ENCODE measurements around the gene ZNF22. TPM values are rescaled to one million over a fixed set of nuclear protein-coding genes. Genes with fewer than 3 reads are reported as not detected.

The ZNF22 gene
- total and polyA plus RNA-seq, 5 donors from 2014 or later = 10.7 to 30.0 (median 21.8) TPM

DNA sequence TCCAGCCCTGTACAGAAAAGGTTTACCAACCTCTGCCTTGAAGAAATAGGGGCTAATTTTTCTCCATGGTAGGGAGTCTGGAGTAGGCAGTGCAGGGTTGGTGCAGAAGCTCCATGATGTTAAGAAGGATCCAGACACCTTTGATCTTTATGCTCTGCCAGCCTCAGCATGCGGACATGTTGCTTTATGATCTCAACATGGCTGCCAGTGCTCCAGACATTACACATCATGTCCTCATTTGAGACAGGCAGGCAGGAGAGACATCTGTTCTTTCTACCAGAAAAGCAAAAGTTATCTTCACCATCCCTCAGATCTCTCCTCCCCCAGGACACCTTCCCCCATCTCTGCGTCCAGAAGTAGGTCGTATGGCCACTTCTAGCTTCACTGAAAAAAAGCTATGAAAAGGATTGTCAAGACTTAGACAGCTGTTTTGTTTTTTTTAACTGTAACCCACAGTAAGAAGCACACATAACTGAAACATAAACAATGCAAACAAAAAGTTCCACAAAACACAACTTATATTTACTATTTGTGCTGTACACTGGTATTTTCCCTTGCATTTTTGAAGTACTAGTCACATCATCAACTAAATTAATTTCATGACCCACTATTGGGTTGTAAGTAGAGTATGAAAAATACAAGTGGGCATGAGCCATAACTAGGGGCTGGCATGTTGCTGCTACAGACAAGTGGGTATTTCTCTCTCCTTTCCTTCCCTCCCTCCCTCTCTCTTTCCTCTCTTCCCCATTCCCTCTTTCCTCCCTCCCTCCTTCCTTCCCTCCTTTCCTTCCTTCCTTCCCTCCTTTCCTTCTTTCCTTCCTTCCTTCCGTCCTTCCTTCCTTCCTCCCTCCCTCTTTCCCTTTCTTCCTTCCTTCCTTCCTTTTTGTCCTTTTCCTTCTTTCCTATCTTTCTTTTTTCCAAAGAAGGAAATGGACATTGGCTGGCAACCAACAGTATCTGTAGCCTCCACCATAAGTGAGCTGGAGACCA, 43.7 kb upstream of the ZNF22 start:
- peaks cover 6 to 45% (median 29%) of the 10 kb centered on the region in 4 donors for H3K4me1 Mint-ChIP-seq
- DNase-seq = no peak
- no peak overlapping the region for H3K4me3 ChIP-seq (ENCODE audit: low read depth, low read length)

DNA sequence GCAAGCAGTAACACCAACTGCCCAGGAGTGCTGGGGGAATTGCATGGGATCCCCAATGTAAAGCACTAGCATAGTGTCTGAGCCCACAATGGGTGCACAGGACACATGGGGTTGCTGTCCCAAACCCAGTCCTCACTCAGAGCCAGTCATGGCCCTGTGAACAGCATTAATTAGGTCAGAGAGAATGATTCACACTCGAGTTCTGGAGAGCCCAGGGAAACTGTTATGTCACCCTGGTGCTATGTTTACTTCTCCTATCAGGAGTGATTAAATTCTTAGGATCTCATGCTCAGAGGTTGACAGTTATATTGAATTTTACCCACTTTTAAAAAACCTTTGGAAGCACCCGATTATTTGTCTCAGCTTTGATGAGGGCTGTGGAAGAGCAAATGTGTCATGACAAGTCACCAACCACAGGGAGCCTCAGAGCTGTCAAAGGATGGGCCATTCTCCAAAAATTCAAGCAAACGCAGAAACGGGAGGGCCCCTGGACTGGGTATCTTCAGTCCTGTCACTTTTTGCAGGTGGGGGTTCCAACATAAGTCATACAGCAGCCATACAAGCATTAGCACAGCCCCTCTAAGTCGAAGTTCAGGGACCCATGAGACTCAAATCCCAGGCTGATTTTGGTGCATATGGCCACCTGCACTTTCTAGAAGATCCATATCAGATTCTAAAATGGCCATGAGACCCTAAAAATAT, 42.4 kb upstream of the ZNF22 start:
- H3K36me3 ChIP-seq (ENCODE audit: control insufficient read depth, insufficient read depth, low read length) = peaks cover 3% of the 10 kb centered on the region
- Mint-ChIP-seq H3K4me3 (peak overlapping the region; percentile 89 to 95 (median 90)), H3K27ac (peak overlapping the region; percentile 72 to 85 (median 84)), H3K9me3 (no peaks in the 10 kb centered on the region), H3K36me3 (peaks cover 17% of the 10 kb centered on the region), H3K4me1 (peaks cover 6 to 45% (median 29%) of the 10 kb centered on the region in 4 donors), H3K27me3 (no peaks in the 10 kb centered on the region)
- H3K4me3 ChIP-seq (ENCODE audit: low read depth, low read length) = peak overlapping the region; percentile 90
- no peaks in the 10 kb centered on the region for H3K27me3 ChIP-seq (ENCODE audit: control insufficient read depth, insufficient read depth, low read length)
- H3K4me1 ChIP-seq (ENCODE audit: control insufficient read depth, insufficient read depth, low read length, poor library complexity, severe bottlenecking) = peaks cover 18% of the 10 kb centered on the region
- no peak overlapping the region for H3K27ac ChIP-seq (ENCODE audit: insufficient read depth, low read length, poor library complexity, severe bottlenecking)
- H3K9me3 ChIP-seq (ENCODE audit: control insufficient read depth in 2 of 2, low read length in 2 of 2) = no peaks in the 10 kb centered on the region
- no peak for DNase-seq
- no peak for ATAC-seq (ENCODE audit: low read depth in 2 of 2)

More for the DNA sequence above, 43.7 kb upstream of the ZNF22 start:
- Histone ChIP-seq H3K27ac (ENCODE audit: insufficient read depth, low read length, poor library complexity, severe bottlenecking) (no peak overlapping the region), H3K4me1 (ENCODE audit: control insufficient read depth, insufficient read depth, low read length, poor library complexity, severe bottlenecking) (peaks cover 18% of the 10 kb centered on the region), H3K36me3 (ENCODE audit: control insufficient read depth, insufficient read depth, low read length) (peaks cover 3% of the 10 kb centered on the region), H3K9me3 (ENCODE audit: control insufficient read depth in 2 of 2, low read length in 2 of 2) (no peaks in the 10 kb centered on the region), H3K27me3 (ENCODE audit: control insufficient read depth, insufficient read depth, low read length) (no peaks in the 10 kb centered on the region)
- Mint-ChIP-seq H3K27me3 (no peaks in the 10 kb centered on the region), H3K9me3 (no peaks in the 10 kb centered on the region), H3K4me3 (peak overlapping the region in 3 of 4 donors; percentile 38 to 95 (median 90)), H3K27ac (peak overlapping the region; percentile 33 to 82 (median 72)), H3K36me3 (peaks cover 17% of the 10 kb centered on the region)
- ATAC-seq (ENCODE audit: low read depth in 2 of 2) = no peak

DNA sequence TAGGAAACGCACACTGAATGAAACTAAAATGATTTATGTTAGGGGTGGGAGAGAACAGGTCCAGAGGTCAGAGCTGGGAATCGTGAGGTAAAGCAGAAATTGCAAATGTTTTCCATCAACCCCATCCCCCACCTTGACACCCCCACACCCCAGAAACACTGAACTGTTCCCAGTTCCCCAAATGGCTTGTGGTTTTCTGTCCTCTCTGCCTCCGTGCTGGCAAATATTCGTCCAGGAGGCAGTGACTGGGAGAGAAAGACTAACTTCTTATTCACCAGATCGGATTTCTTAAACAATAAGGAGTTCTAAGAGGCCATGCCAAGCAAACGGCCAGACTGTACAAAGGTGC, 41.9 kb upstream of the ZNF22 start:
- no peaks in the 10 kb centered on the region for H3K9me3 ChIP-seq (ENCODE audit: control insufficient read depth in 2 of 2, low read length in 2 of 2)
- no peaks in the 10 kb centered on the region for H3K9me3 Mint-ChIP-seq
- no peak overlapping the region for H3K27ac ChIP-seq (ENCODE audit: insufficient read depth, low read length, poor library complexity, severe bottlenecking)
- H3K4me1 ChIP-seq (ENCODE audit: control insufficient read depth, insufficient read depth, low read length, poor library complexity, severe bottlenecking) = peaks cover 18% of the 10 kb centered on the region
- DNase-seq (no peak), ATAC-seq (ENCODE audit: low read depth in 2 of 2) (no peak)
- H3K4me3 Mint-ChIP-seq = peak overlapping the region; percentile 89 to 95 (median 90)
- peaks cover 17% of the 10 kb centered on the region for H3K36me3 Mint-ChIP-seq
- H3K36me3 ChIP-seq (ENCODE audit: control insufficient read depth, insufficient read depth, low read length) = peaks cover 3% of the 10 kb centered on the region
- H3K27me3 Mint-ChIP-seq = no peaks in the 10 kb centered on the region
- peak overlapping the region; percentile 90 for H3K4me3 ChIP-seq (ENCODE audit: low read depth, low read length)
- H3K27me3 ChIP-seq (ENCODE audit: control insufficient read depth, insufficient read depth, low read length) = no peaks in the 10 kb centered on the region
- H3K27ac Mint-ChIP-seq = peak overlapping the region in 2 of 3 donors; percentile 72 to 85
- peaks cover 6 to 45% (median 28%) of the 10 kb centered on the region in 4 donors for H3K4me1 Mint-ChIP-seq

DNA sequence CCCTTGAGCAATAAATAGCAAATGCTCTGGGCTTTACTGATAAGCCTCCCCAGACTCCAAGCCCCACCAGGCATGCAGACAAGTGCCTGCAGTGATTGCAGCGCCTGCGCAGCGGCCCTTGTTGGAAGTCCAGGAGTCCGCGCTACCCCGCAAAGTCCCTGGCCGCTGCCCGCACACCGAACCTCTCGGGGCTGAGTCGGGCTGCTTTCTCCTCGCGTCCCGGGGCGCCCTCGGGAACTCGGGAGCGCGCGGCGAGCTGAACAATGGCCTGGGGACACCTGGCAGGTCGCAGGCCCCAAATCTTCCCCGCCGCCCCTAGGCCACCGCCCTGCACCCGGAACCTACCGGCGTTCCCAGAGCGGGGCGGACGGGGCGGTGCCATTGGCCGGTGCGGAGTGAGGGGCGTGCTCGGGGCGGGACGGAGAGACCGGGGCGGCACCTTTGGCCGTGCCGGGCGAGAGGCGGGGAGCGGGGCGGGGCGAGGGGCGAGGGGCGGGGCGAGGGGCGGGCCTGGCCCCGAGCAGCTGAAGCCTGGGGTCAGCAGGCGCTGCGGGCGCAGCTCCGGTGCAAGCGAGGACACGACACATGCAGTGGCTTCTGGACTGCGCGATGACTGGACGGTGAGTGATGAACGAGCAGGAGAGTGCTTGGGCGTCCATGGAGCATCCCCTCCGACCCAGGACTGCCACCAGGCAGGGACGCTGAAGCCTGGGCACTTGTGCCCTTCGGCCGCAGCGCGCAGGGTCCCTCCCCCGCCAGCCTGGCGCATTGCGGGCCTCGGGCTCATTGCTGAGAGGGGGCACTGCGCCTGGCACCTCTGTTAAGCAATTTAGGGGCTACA, 41.3 kb upstream of the ZNF22 start, which contains the start of gene RASSF4:
TSS of gene RASSF4 (plus strand) at position 556 of the 841 bp plus-strand sequence. CDS start 10,401 bp downstream, outside the sequence.
- H3K27me3 Mint-ChIP-seq = no peaks in the 10 kb centered on the region
- DNase-seq (peak; percentile 87 to 91 (median 89)), ATAC-seq (ENCODE audit: low read depth in 2 of 2) (peak; percentile 100)
- Histone ChIP-seq H3K4me1 (ENCODE audit: control insufficient read depth, insufficient read depth, low read length, poor library complexity, severe bottlenecking) (peaks cover 18% of the 10 kb centered on the region), H3K4me3 (ENCODE audit: low read depth, low read length) (peak within 1 kb of the TSS; percentile 90), H3K36me3 (ENCODE audit: control insufficient read depth, insufficient read depth, low read length) (peaks cover 3% of the 10 kb centered on the region), H3K9me3 (ENCODE audit: control insufficient read depth in 2 of 2, low read length in 2 of 2) (no peaks in the 10 kb centered on the region), H3K27ac (ENCODE audit: insufficient read depth, low read length, poor library complexity, severe bottlenecking) (peak within 1 kb of the TSS; percentile 58), H3K27me3 (ENCODE audit: control insufficient read depth, insufficient read depth, low read length) (no peaks in the 10 kb centered on the region)
- peak within 1 kb of the TSS in 2 of 3 donors; percentile 72 to 85 for H3K27ac Mint-ChIP-seq
- H3K36me3 Mint-ChIP-seq = peaks cover 17% of the 10 kb centered on the region
- H3K4me1 Mint-ChIP-seq = peaks cover 6 to 45% (median 28%) of the 10 kb centered on the region in 4 donors
- H3K9me3 Mint-ChIP-seq = no peaks in the 10 kb centered on the region
- H3K4me3 Mint-ChIP-seq = peak within 1 kb of the TSS; percentile 89 to 95 (median 90)

DNA sequence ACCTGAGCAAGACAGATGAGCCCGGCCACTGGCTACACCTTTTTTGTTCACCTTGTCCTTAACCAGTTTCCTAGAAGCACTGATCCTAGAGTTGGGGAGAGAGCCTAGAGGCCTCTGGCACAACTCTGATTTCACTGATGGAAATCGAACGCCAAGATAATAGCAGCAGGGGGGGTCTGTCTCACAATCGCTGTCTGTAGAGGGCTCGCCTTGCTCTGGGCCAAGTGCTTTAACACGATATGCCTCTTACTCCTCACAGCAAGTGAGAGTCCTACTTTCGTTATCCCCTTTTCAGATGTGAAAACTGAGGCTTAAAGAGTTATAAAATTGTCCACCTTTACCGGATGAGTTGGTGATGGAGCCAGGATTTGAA, 40.6 kb upstream of the ZNF22 start:
- H3K27ac Mint-ChIP-seq = peak overlapping the region in 1 of 3 donors; percentile 32
- DNase-seq (no peak), ATAC-seq (ENCODE audit: low read depth in 2 of 2) (no peak)
- H3K36me3 Mint-ChIP-seq = peaks cover 13% of the 10 kb centered on the region
- Histone ChIP-seq H3K4me1 (ENCODE audit: control insufficient read depth, insufficient read depth, low read length, poor library complexity, severe bottlenecking) (peaks cover 18% of the 10 kb centered on the region), H3K27ac (ENCODE audit: insufficient read depth, low read length, poor library complexity, severe bottlenecking) (no peak overlapping the region), H3K27me3 (ENCODE audit: control insufficient read depth, insufficient read depth, low read length) (no peaks in the 10 kb centered on the region), H3K4me3 (ENCODE audit: low read depth, low read length) (peak overlapping the region; percentile 53), H3K9me3 (ENCODE audit: control insufficient read depth in 2 of 2, low read length in 2 of 2) (no peaks in the 10 kb centered on the region), H3K36me3 (ENCODE audit: control insufficient read depth, insufficient read depth, low read length) (peaks cover 3% of the 10 kb centered on the region)
- H3K4me1 Mint-ChIP-seq = peaks cover 6 to 41% (median 26%) of the 10 kb centered on the region in 4 donors
- H3K4me3 Mint-ChIP-seq = peak overlapping the region; percentile 65 to 90 (median 90)
- H3K27me3 Mint-ChIP-seq = no peaks in the 10 kb centered on the region
- no peaks in the 10 kb centered on the region for H3K9me3 Mint-ChIP-seq

DNA sequence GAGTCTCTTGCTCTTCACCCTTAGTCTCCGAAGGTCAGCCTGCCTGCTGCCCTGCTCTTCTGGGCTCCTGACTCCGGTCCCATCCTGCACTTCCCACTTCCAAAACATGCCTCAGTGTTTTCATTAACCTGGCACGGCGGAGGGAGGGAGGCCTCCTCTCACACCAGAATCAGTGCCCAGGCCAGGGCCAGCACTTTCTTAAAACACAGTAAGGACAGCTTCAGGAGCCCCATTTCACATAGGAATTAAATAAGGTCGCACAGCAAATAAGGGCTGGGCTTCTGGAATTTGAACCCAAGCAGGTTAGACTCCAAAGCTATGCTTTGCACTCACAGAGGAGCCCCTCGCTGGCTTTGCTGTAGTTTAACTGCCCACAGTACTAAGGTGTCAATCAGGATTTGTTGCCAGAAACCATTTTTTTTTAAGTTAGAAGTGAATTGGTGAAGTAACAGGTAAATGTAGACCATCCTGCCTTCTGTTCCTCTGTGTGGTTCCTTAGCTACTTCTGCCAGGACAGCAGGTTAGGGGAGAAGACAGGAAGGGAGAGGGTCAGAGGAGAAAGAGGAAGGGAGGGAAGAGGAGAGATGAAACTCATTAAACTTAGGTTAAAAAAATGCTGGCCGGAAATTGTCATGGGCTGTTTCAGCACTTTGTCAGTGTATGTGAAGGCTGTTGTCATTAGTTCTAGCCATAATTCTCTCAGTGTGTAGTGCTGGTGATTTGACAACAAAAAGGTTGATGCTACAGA, 40.1 kb upstream of the ZNF22 start:
- Histone ChIP-seq H3K27ac (ENCODE audit: insufficient read depth, low read length, poor library complexity, severe bottlenecking) (no peak overlapping the region), H3K4me1 (ENCODE audit: control insufficient read depth, insufficient read depth, low read length, poor library complexity, severe bottlenecking) (peaks cover 18% of the 10 kb centered on the region), H3K9me3 (ENCODE audit: control insufficient read depth in 2 of 2, low read length in 2 of 2) (no peaks in the 10 kb centered on the region), H3K4me3 (ENCODE audit: low read depth, low read length) (no peak overlapping the region), H3K36me3 (ENCODE audit: control insufficient read depth, insufficient read depth, low read length) (peaks cover 3% of the 10 kb centered on the region), H3K27me3 (ENCODE audit: control insufficient read depth, insufficient read depth, low read length) (no peaks in the 10 kb centered on the region)
- DNase-seq = no peak
- ATAC-seq (ENCODE audit: low read depth in 2 of 2) = no peak
- Mint-ChIP-seq H3K36me3 (peaks cover 12% of the 10 kb centered on the region), H3K4me3 (peak overlapping the region; percentile 83 to 90 (median 90)), H3K27me3 (no peaks in the 10 kb centered on the region), H3K4me1 (peaks cover 6 to 41% (median 26%) of the 10 kb centered on the region in 4 donors), H3K27ac (peak overlapping the region in 1 of 3 donors; percentile 32), H3K9me3 (no peaks in the 10 kb centered on the region)
